ENCODE measurements around the gene COL19A1. TPM values are rescaled to one million over a fixed set of nuclear protein-coding genes. Genes with fewer than 3 reads are reported as not detected.

The COL19A1 gene
- total RNA-seq, 4 donors from 2014 or later: 0.35 to 5.0 (median 0.62) TPM

DNA sequence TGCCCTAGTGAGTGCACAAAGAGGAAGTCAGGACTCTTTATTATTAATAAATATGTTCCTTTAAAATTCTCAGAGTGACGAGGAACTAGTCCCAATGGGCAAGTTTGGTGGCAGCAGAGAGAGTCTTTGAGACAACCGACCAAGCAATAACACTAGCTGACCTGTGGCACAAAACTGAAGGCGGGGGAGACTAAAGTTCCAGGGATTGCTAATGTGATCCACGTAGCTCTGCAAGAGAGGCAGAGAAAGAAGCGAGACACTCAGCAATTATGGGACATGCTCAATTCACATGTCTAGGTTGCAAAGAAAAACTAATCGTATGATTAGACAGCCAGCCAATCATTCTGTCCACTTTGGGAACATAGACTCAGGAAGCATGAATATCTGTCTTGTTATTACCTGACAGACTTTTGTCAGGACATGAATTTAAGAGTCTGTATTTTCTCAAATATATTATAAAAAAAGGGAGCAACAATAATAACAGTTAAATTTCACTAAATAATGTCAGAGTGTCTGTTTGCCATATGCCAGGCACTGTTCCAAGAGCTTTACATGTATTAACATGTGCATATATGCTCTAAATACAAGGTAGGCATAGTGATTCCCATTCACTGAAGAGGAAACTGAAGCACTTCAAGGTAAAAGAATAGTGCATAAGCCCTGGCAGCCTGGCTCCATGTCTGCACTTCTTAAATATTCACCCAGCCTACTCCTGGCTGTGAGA is 355.5 kb downstream of the COL19A1 start:
- no peaks in the 10 kb centered on the region for H3K27me3 ChIP-seq
- no peaks in the 10 kb centered on the region for H3K9me3 ChIP-seq
- no peaks in the 10 kb centered on the region for H3K36me3 ChIP-seq
- TF ChIP-seq POLR2A (IDR thresholded peaks at IDR 0.05): no peak
- TF ChIP-seq, protein P1, sequence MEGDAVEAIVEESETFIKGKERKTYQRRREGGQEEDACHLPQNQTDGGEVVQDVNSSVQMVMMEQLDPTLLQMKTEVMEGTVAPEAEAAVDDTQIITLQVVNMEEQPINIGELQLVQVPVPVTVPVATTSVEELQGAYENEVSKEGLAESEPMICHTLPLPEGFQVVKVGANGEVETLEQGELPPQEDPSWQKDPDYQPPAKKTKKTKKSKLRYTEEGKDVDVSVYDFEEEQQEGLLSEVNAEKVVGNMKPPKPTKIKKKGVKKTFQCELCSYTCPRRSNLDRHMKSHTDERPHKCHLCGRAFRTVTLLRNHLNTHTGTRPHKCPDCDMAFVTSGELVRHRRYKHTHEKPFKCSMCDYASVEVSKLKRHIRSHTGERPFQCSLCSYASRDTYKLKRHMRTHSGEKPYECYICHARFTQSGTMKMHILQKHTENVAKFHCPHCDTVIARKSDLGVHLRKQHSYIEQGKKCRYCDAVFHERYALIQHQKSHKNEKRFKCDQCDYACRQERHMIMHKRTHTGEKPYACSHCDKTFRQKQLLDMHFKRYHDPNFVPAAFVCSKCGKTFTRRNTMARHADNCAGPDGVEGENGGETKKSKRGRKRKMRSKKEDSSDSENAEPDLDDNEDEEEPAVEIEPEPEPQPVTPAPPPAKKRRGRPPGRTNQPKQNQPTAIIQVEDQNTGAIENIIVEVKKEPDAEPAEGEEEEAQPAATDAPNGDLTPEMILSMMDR (IDR thresholded peaks at IDR 0.05): no peak
- no peak overlapping the region for H3K27ac ChIP-seq
- no peaks in the 10 kb centered on the region for H3K4me1 ChIP-seq
- DNase-seq: no peak
- H3K4me3 ChIP-seq: no peak overlapping the region

GRCh38 chr6:70222439-70222749 is 356.0 kb downstream of the COL19A1 start:
- Histone ChIP-seq H3K27me3 (no peaks in the 10 kb centered on the region), H3K4me3 (no peak overlapping the region), H3K27ac (no peak overlapping the region), H3K9me3 (no peaks in the 10 kb centered on the region), H3K4me1 (no peaks in the 10 kb centered on the region), H3K36me3 (no peaks in the 10 kb centered on the region)
- no peak for TF ChIP-seq POLR2A (IDR thresholded peaks at IDR 0.05)
- DNase-seq: no peak

DNA sequence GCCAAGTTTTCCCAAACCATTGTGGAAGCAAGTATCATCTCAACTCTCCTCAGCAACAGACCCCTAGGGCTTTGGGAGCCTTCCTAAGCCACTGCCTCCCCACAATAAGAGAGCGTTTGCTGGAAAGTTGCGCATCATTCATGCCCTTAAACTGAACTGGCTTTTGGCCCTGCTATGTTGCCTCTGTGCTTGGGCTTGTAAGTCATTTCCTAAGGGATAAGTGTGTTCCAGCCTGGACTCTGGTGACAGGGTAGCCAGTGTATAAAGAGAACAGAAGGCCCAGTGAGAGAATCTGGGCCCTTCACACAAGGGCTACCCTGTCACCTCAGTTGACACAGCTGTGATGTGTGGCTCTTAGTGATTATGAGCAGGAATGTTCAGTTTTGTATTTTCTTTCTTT is 358.7 kb downstream of the COL19A1 start:
- H3K27me3 ChIP-seq: no peaks in the 10 kb centered on the region
- H3K9me3 ChIP-seq: no peaks in the 10 kb centered on the region
- TF ChIP-seq POLR2A (IDR thresholded peaks at IDR 0.05): no peak
- TF ChIP-seq, protein P1 (IDR thresholded peaks at IDR 0.05): no peak
- H3K27ac ChIP-seq: no peak overlapping the region
- H3K36me3 ChIP-seq: no peaks in the 10 kb centered on the region
- no peaks in the 10 kb centered on the region for H3K4me1 ChIP-seq
- no peak for DNase-seq
- no peak overlapping the region for H3K4me3 ChIP-seq

DNA sequence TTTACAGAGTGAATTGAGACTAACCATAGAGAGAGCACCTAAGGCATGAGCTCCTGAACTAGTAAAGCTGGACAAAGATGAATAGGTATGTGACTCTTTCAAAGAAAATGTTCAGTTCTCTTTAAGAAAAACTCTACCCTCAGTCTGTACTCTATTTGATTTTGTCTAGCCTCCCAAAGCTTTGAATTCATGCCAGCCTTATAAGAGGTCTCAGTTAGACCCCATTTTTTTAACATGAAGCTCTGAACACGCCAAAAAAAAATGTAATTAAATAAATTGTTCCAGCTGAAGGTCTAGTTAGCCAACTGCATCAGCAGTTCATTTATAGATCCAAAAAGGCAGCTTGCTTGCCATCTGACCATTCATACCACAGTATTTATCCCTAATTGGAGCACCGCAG is 365.0 kb downstream of the COL19A1 start:
- TF ChIP-seq POLR2A (IDR thresholded peaks at IDR 0.05): no peak
- TF ChIP-seq, protein P1 (IDR thresholded peaks at IDR 0.05): no peak
- DNase-seq: no peak
- Histone ChIP-seq H3K4me1 (no peaks in the 10 kb centered on the region), H3K9me3 (no peaks in the 10 kb centered on the region), H3K4me3 (no peak overlapping the region), H3K36me3 (no peaks in the 10 kb centered on the region), H3K27me3 (no peaks in the 10 kb centered on the region), H3K27ac (no peak overlapping the region)

- no peak overlapping the region for H3K4me3 ChIP-seq
- H3K27me3 ChIP-seq: no peaks in the 10 kb centered on the region
- no peak for DNase-seq
- H3K9me3 ChIP-seq: no peaks in the 10 kb centered on the region
- no peak overlapping the region for H3K27ac ChIP-seq
- H3K36me3 ChIP-seq: no peaks in the 10 kb centered on the region
- no peaks in the 10 kb centered on the region for H3K4me1 ChIP-seq
- TF ChIP-seq POLR2A (IDR thresholded peaks at IDR 0.05): no peak
- TF ChIP-seq, protein P1 (IDR thresholded peaks at IDR 0.05): no peak
Observed at GRCh38 chr6:70234561-70235236, 368.3 kb downstream of the COL19A1 start.

DNA sequence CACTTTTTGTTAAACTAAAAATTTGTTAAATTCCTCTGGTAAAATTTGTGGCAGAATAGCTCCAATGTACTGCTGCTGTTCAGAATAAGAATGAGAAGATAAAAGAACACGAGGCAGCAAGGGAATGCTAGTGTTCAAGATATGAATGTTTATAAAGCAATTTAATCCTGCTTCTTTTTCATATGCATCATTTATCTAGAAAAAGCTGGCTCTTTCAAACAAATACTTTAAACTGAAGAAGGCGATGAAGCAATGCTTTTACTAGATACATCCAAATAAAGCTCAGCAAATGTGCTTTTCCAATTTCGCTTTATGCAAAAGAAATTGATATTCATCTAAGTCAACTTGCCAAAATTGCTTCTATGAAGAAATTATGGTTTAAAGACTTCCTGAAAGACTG is 370.0 kb downstream of the COL19A1 start:
- no peaks in the 10 kb centered on the region for H3K36me3 ChIP-seq
- no peaks in the 10 kb centered on the region for H3K27me3 ChIP-seq
- no peak overlapping the region for H3K27ac ChIP-seq
- peaks cover 0 to 8% (median 1%) of the 10 kb centered on the region in 4 donors for H3K4me1 ChIP-seq
- TF ChIP-seq, protein P1 (IDR thresholded peaks at IDR 0.05): no peak
- no peak for TF ChIP-seq POLR2A (IDR thresholded peaks at IDR 0.05)
- no peak for DNase-seq
- H3K9me3 ChIP-seq: no peaks in the 10 kb centered on the region
- no peak overlapping the region for H3K4me3 ChIP-seq
